Neural progenitor cell (in vitro differentiated cells): ENCODE measurements around the gene VPS50.

ENCODE experiments used
- CTCF ChIP-seq: fragments of 200-600 bp; sonication (generic); IDR thresholded peaks from 2 replicates; pipeline ENCODE4 v1.5.1; 2017; ENCODE audit warnings: antibody characterized with exemption, mild to moderate bottlenecking
- EZH2 ChIP-seq: fragments of 200-600 bp; sonication (generic); IDR thresholded peaks from 2 replicates; pipeline ENCODE4 v1.6.1; 2017; ENCODE audit warnings: antibody characterized with exemption, mild to moderate bottlenecking, moderate library complexity
- EZH2phosphoT487 ChIP-seq: fragments of 200-600 bp; sonication (generic); IDR thresholded peaks from 2 replicates; pipeline ENCODE4 v1.6.1; 2017; ENCODE audit warnings: antibody characterized with exemption

DNA sequence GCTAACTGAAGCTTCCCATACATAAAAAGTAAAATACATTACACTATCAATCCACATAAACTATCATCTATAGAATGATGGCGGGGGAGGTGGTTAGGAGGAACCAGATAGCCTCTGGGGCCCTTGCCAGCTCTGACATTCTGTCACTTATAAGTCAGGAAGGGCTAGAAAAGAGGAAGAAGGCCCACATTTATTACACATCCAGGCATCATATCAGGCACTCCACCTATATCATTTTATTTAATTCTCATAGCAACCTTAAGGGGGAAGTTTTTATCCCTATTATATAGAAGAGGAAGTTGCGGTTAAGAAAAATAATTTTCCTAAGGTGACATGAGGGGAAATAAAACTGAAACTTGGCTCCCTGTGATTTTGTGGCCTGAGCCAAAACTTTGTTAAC lies 35.8 kb upstream of the VPS50 start:
- TF ChIP-seq CTCF (no peak), EZH2 (no peak), EZH2phosphoT487 (no peak)
